GM12892 (cell line): Measurements from ENCODE around the gene ENOX1.

ENCODE experiments used
- POLR2AphosphoS5 ChIP-seq: IDR thresholded peaks from 2 replicates; pipeline ENCODE4 v1.6.1; 2011; ENCODE audit warnings: low read depth, low read length, control low read depth
- TAF1 ChIP-seq: IDR thresholded peaks from 2 replicates; pipeline ENCODE4 v1.6.1; 2011; ENCODE audit warnings: low read depth, mild to moderate bottlenecking, control low read depth, low read length, borderline replicate concordance

- no peak for TF ChIP-seq TAF1
- no peak for TF ChIP-seq POLR2AphosphoS5
Observed at GRCh38 chr13:43631106-43631505, 155.7 kb downstream of the ENOX1 start.
